HUDEP-2 (cell line): ENCODE results near the gene IGFBP5.
A peak's percentile ranks its signal among the peaks of the same experiment; 100 is the strongest.

Source experiments
- DNase-seq, 76 experiments: peaks; one replicate each; lab custom pipeline; 2025; ENCODE audit not compliant: unreplicated experiment in 76 of 76; lab: John Stamatoyannopoulos, UW

The IGFBP5 gene

DNA sequence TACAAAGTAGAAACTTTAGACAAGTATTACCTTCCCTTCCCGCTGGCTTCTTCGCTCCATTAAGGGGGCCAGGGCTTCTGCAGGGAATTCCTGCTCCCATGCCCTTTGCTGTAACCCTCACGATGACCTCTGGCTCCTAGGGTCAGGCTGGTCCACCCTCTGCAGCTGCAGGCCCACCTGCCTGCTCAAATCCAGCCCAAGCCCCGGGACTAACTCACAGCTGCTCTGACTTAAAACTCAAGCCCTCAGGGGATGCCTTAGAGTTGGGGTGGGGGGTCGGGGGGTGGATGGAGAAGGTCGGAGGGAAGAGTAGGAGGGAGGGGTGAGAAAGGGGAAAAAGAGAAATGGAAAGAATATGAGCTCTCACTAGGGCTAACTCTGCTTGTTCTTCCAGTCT is 4.9 kb downstream of the IGFBP5 start:
- no peak for DNase-seq

- no peak for DNase-seq
These were observed 6.0 kb downstream of the IGFBP5 start for GRCh38 chr2:216689397-216689796.

DNA sequence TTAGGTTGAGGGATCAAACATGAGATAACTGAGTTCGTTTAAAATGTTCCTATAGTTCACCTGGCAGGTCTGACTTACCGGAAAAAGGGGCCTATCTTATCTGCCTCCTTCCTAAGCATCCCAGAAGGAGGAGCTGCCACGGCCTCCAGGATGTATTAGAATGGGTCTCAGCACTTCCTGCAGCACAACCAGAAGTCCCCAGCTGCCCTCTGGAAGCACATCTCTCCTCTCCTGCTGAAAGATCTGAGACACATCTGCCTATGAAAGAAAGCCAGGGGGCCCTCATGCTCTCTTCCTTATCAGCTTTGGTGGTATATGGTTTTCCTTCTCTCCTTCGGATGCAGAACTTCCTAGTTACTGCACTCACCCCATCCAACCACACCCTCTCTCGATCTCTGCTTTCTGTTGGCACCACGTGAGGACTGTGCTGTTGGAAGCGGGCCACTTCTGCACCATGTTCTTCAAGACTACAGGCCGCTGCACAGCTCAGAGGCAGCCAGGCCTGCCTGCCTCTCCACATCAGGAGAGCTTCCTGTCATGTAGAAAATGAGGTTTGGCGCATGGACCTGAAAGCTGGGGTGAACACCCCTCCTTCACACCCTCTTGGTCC is 6.5 kb downstream of the IGFBP5 start:
- DNase-seq, result peak in 18 of 76 experiments; percentile 3 to 48 (median 16)

- DNase-seq, result peak in 22 of 76 experiments; percentile 2 to 47 (median 14)
These were observed 7.7 kb downstream of the IGFBP5 start for GRCh38 chr2:216687646-216688045.

- no peak for DNase-seq
These were observed 8.2 kb downstream of the IGFBP5 start for GRCh38 chr2:216687111-216687510.

- DNase-seq, result no peak
These were observed 9.9 kb downstream of the IGFBP5 start for GRCh38 chr2:216685327-216685875.

- DNase-seq, result no peak
These were observed 11.5 kb downstream of the IGFBP5 start for GRCh38 chr2:216683846-216684245.

GRCh38 chr2:216681683-216682082 is 13.7 kb downstream of the IGFBP5 start:
- no peak for DNase-seq

- DNase-seq, result no peak
These were observed 14.3 kb downstream of the IGFBP5 start for GRCh38 chr2:216680951-216681629.

DNA sequence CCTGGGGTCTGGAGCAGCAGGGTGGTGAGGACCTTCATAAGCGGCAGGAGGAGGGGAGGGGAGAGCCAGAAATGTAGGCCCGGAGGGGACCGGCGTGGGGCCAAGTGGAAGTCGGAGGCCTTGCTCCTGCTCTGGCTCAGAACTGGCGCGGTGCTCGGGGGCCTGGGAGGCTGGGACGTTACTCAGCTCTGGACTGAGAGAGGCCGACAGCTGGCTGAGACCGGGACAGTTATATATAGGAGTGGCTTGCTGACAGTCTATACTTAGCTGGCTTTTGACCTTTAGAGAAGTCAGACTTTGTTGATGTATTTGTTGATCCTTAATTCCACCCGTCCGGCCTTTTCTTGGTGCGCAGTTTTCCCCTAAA is 15.7 kb downstream of the IGFBP5 start:
- no peak for DNase-seq

DNA sequence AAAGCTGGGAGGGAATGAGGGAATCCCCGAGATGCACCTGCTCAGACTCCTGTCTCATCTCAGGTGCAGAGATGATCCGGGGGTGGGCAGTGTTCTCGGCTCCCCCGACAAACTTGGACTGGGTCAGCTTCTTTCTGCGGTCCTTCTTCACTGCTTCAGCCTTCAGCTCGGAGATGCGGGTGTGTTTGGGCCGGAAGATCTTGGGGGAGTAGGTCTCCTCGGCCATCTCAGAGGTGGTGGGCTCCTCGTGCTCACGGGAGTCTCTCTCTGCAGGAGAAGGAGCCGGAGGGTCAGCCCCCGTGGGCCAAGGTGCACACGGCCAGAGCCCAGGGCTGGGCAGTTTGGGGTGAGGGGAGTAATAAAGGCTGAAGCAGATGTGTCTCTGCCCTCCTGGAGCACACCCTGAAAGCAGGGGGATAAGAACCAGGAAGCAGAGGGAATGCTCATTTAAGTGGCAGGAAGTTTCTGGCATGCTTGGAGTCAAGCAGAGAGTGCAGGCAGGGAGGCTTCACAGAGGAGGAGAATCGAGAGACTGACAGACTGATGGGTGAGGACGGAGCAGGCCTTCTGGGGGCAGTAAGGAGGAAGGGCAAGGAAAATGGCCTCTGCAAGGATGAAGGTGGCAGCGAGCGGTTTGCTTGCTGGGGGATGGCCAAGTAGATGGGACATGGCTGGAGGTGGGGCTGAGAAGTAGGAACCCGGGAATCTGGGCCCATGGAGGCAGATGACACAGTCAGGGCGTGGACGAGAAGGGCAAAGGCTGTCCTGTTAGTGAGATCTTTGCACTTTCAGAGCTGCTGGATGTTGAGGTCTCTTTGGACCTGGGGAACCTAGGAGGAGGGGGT is 16.3 kb downstream of the IGFBP5 start:
- no peak for DNase-seq

- DNase-seq, result no peak
These were observed 17.3 kb downstream of the IGFBP5 start for GRCh38 chr2:216678098-216678465.

- no peak for DNase-seq
These were observed 17.8 kb downstream of the IGFBP5 start for GRCh38 chr2:216677439-216678097.

GRCh38 chr2:216676630-216677029 is 18.7 kb downstream of the IGFBP5 start:
- DNase-seq, result no peak

GRCh38 chr2:216674376-216674775 is 21.0 kb downstream of the IGFBP5 start:
- DNase-seq, result no peak

DNA sequence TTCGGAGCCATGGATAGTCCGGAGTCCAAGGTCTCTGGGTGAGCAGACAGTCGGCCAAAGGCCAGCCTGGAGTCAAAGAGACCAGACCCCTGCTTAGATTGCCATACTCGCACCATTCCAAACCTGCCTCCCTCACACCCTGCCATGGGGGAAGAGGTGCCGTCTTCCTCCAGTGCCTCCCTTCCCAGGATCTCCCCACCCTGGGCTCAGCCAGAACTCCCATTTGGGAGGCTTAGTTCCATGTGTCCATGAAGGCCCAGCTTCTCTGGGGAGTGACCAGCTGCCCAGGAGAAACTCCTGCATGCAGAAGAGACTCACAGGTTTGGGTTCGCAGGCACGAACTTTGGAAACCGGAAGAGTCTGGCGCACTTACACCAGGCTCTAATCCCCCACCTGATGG is 21.7 kb downstream of the IGFBP5 start:
- DNase-seq, result no peak

GRCh38 chr2:216673021-216673420 is 22.3 kb downstream of the IGFBP5 start:
- DNase-seq, result no peak

DNA sequence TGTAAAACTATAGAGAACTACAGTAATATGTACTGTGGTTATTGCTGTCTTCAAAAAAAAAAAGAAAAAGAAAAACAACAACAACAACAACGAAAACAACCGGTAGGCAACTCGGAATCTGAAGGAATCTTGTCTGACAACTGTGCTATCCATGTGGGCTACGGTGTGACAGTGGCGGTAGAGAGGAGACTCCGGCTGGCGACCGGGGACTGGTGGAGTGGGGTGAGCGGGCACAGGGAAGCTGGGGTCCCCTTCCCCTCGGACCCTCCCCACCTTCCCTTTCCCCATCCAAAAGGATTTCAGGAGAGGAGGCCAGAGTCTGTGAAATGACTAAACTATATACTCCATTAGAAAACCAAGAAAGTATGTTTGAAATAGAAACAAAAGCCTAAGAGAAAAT is 22.9 kb downstream of the IGFBP5 start:
- DNase-seq, result no peak

GRCh38 chr2:216671791-216672343 is 23.5 kb downstream of the IGFBP5 start:
- DNase-seq, result no peak

GRCh38 chr2:216671081-216671411 is 24.3 kb downstream of the IGFBP5 start:
- DNase-seq, result no peak
